HCT116 (cell line): ENCODE results near the gene SF3B6. TPM values are rescaled to one million over a fixed set of nuclear protein-coding genes. Genes with fewer than 3 reads are reported as not detected.

Source experiments
- ATAC-seq: fragments of 200-7000 bp; cut with Tn5 transposase; 2 replicates; pipeline ENCODE4 v1.9.1; 2020; ENCODE audit warnings: mild to moderate bottlenecking, moderate library complexity
- BruUV-seq: library from RNA; stranded (reverse); fragments of 400-500 nt; replicated peaks from 2 replicates; lab custom pipeline; 2021; lab: Mats Ljungman, UMichigan
- CTCF ChIA-PET: fragments of 300-600 bp; sonication (Branson Sonifier 250); formaldehyde crosslinking; loops from one replicate; lab custom pipeline; 2021; ENCODE audit warnings: antibody characterized with exemption; lab: Charles Lee
- POLR2A ChIA-PET: fragments of 300-600, 350-600 bp; sonication (Branson Sonifier 250); formaldehyde crosslinking; loops from one replicate; lab custom pipeline; 2021; ENCODE audit warnings: antibody characterized with exemption; lab: Charles Lee
- RAD21 ChIA-PET, 2 experiments: fragments of 300-600 bp; sonication (Branson Sonifier 250); formaldehyde crosslinking; loops; one replicate each; lab custom pipeline; 2023; ENCODE audit warnings: low total read pairs in 2 of 2; ENCODE audit not compliant: uncharacterized antibody in 2 of 2, unreplicated experiment in 2 of 2, low non-redundant PET in 1 of 2; lab: Charles Lee
- DNase-seq: peaks from one replicate; pipeline ENCODE4 v3.0.0-alpha.2; 2010; ENCODE audit warnings: low read depth, low spot score
- H2AFZ ChIP-seq: fragments of 200-600 bp; shearing (Covaris generic), sonication (generic); 2 replicates; pipeline ENCODE4 v1.6.1; 2017; ENCODE audit warnings: low read depth, mixed run types, mixed read lengths, antibody characterized with exemption, low read length; ENCODE audit not compliant: poor library complexity, severe bottlenecking
- H3K27ac ChIP-seq: 2 replicates; pipeline ENCODE4 v1.5.1; 2012; ENCODE audit warnings: low read depth, low read length
- H3K27me3 ChIP-seq: fragments of 200-600 bp; sonication (generic); 2 replicates; pipeline ENCODE4 v1.6.1; 2016; ENCODE audit warnings: mixed run types, low read length, mixed read lengths; ENCODE audit not compliant: insufficient read depth
- H3K36me3 ChIP-seq, 2 experiments: fragments of 200-500 bp in 1 of 2; fragments of 200-600 bp in 1 of 2; sonication (Bioruptor generic) in 1 of 2; sonication (generic) in 1 of 2; 2 replicates each; pipeline versions ENCODE4 v1.5.1 to v1.6.1; 2014 to 2016; ENCODE audit warnings: low read length in 2 of 2, inconsistent platforms in 1 of 2, mixed read lengths in 1 of 2, mixed run types in 1 of 2; ENCODE audit not compliant: insufficient read depth in 2 of 2, control insufficient read depth in 1 of 2
- H3K4me1 ChIP-seq, 2 experiments: fragments of 200-600 bp in 1 of 2; sonication (generic) in 1 of 2; 2 replicates each; pipeline versions ENCODE4 v1.5.1 to v1.6.1; 2012 to 2017; ENCODE audit warnings: low read length in 2 of 2, inconsistent platforms in 1 of 2, mild to moderate bottlenecking in 1 of 2, mixed read lengths in 1 of 2, mixed run types in 1 of 2, moderate library complexity in 1 of 2; ENCODE audit not compliant: insufficient read depth in 2 of 2, control insufficient read depth in 1 of 2
- H3K4me2 ChIP-seq: fragments of 200-600 bp; sonication (generic); 2 replicates; pipeline ENCODE4 v1.6.1; 2017; ENCODE audit warnings: mixed run types, low read length, mixed read lengths
- H3K4me3 ChIP-seq, 2 experiments: fragments of 200-600 bp in 1 of 2; sonication (generic) in 1 of 2; replicated peaks in 1 of 2; 2 replicates each; pipeline ENCODE4 v1.5.1; 2011 to 2016; ENCODE audit warnings: low read length in 2 of 2, control low read depth in 1 of 2, low read depth in 1 of 2, mild to moderate bottlenecking in 1 of 2, mixed read lengths in 1 of 2, mixed run types in 1 of 2
- H3K79me2 ChIP-seq: fragments of 200-600 bp; sonication (generic); 2 replicates; pipeline ENCODE4 v1.6.1; 2017; ENCODE audit warnings: mild to moderate bottlenecking, mixed run types, low read length, moderate library complexity, mixed read lengths; ENCODE audit not compliant: insufficient read depth
- H3K9ac ChIP-seq: fragments of 200-600 bp; sonication (generic); 2 replicates; pipeline ENCODE4 v1.6.1; 2016; ENCODE audit warnings: low read length, mixed read lengths
- H3K9me2 ChIP-seq: fragments of 200-600 bp; sonication (generic), shearing (Covaris generic); 2 replicates; pipeline ENCODE4 v1.6.1; 2017; ENCODE audit warnings: mixed run types, mild to moderate bottlenecking, moderate library complexity; ENCODE audit not compliant: insufficient read depth
- H3K9me3 ChIP-seq, 2 experiments: fragments of 200-500 bp in 1 of 2; fragments of 200-600 bp in 1 of 2; sonication (Bioruptor generic) in 1 of 2; sonication (generic) in 1 of 2; 2 replicates each; pipeline ENCODE4 v1.6.1; 2014 to 2017; ENCODE audit warnings: low read length in 2 of 2, mixed read lengths in 2 of 2, inconsistent platforms in 1 of 2, low read depth in 1 of 2, mild to moderate bottlenecking in 1 of 2, mixed run types in 1 of 2, moderate library complexity in 1 of 2; ENCODE audit not compliant: control insufficient read depth in 1 of 2, insufficient read depth in 1 of 2
- H4K20me1 ChIP-seq: fragments of 200-600 bp; sonication (generic), shearing (Covaris generic); 2 replicates; pipeline ENCODE4 v1.6.1; 2017; ENCODE audit warnings: mixed run types, mild to moderate bottlenecking, moderate library complexity; ENCODE audit not compliant: insufficient read depth
- CBX3 ChIP-seq: IDR thresholded peaks from 2 replicates; pipeline ENCODE4 v1.6.1; 2012; ENCODE audit warnings: low read depth
- EGR1 ChIP-seq: IDR thresholded peaks from 2 replicates; pipeline ENCODE4 v1.6.1; 2012; ENCODE audit warnings: low read depth
- ELF1 ChIP-seq: IDR thresholded peaks from 2 replicates; pipeline ENCODE4 v1.6.1; 2012; ENCODE audit warnings: low read depth, borderline replicate concordance
- JUND ChIP-seq: IDR thresholded peaks from 2 replicates; pipeline ENCODE4 v1.6.1; 2012
- RAD21 ChIP-seq: IDR thresholded peaks from 2 replicates; pipeline ENCODE4 v1.6.1; 2012; ENCODE audit warnings: low read depth, mild to moderate bottlenecking
- REST ChIP-seq: IDR thresholded peaks from 2 replicates; pipeline ENCODE4 v1.6.1; 2012; ENCODE audit warnings: low read depth
- SIN3A ChIP-seq: IDR thresholded peaks from 2 replicates; pipeline ENCODE4 v1.6.1; 2012; ENCODE audit warnings: low read depth
- YY1 ChIP-seq: IDR thresholded peaks from 2 replicates; pipeline ENCODE4 v1.6.1; 2011; ENCODE audit warnings: low read length, low read depth, moderate library complexity, mild to moderate bottlenecking; ENCODE audit not compliant: insufficient replicate concordance; ENCODE audit errors: extremely low read depth
- ZFX ChIP-seq: fragments of 450-650 bp; IDR thresholded peaks from 2 replicates; pipeline ENCODE4 v1.6.1; 2017
- intact Hi-C: fragments of 100-400 bp; cut with micrococcal nuclease; formaldehyde crosslinking; loops from 2 replicates; pipeline ENCODE4 v1.10.0; 2022
- total RNA-seq: library from RNA; stranded (reverse); gene quantifications from one replicate; pipeline ENCODE4 v1.2.1, GENCODE V29; 2021; ENCODE audit not compliant: unreplicated experiment
- TF ChIP-seq, protein P1 (sequence below): IDR thresholded peaks from 2 replicates; pipeline ENCODE4 v1.6.1; 2011; ENCODE audit warnings: mild to moderate bottlenecking, low read length, moderate library complexity; ENCODE audit not compliant: insufficient replicate concordance; ENCODE audit errors: extremely low read depth
- TF ChIP-seq, protein P2 (sequence below): IDR thresholded peaks from 2 replicates; pipeline ENCODE4 v1.6.1; 2012

Gene SF3B6
- total RNA-seq, 1 experiment from 2014 or later: 129 TPM

- BruUV-seq: no TSS peak
- no peak overlapping the region for H3K27ac ChIP-seq
- no peaks in the 10 kb centered on the region; a peak in 1 of 4 replicates for H3K36me3 ChIP-seq
- H3K9me3 ChIP-seq: no peaks in the 10 kb centered on the region
- ChIA-PET CTCF (no interaction called here), RAD21 (interaction anchor here in 1 of 2 experiments (0.7 kb wide), 1 partner anchor 18 kb away, joined by 8 read pairs; no protein-coding TSS in a partner anchor), POLR2A (no interaction called here)
- H3K9ac ChIP-seq: no peak overlapping the region
- H3K4me1 ChIP-seq: peaks cover 11 to 20% of the 10 kb centered on the region in 2 experiments
- TF ChIP-seq RAD21 (no peak), JUND (no peak), EGR1 (no peak), ELF1 (no peak), REST (no peak), YY1 (no peak)
- H3K9me2 ChIP-seq: no peaks in the 10 kb centered on the region
- no peaks in the 10 kb centered on the region for H4K20me1 ChIP-seq
- H3K4me3 ChIP-seq: no peak overlapping the region
- H3K27me3 ChIP-seq: no peaks in the 10 kb centered on the region
- ATAC-seq (no peak), DNase-seq (no peak)
- no peaks in the 10 kb centered on the region for H3K79me2 ChIP-seq
- intact Hi-C loops: no loop called here
- no peak overlapping the region for H3K4me2 ChIP-seq
- no peak overlapping the region for H2AFZ ChIP-seq
Observed at GRCh38 chr2:24087032-24087431, 10.9 kb upstream of the SF3B6 start.

- no peaks in the 10 kb centered on the region; a peak in 1 of 4 replicates for H3K36me3 ChIP-seq
- no peak overlapping the region for H2AFZ ChIP-seq
- DNase-seq: no peak
- POLR2A ChIA-PET: no interaction called here
- no peak for ATAC-seq
- no peaks in the 10 kb centered on the region for H3K79me2 ChIP-seq
- peaks cover 11 to 20% of the 10 kb centered on the region in 2 experiments for H3K4me1 ChIP-seq
- no peak overlapping the region for H3K9ac ChIP-seq
- no peak overlapping the region for H3K4me2 ChIP-seq
- H3K4me3 ChIP-seq: no peak overlapping the region
- H3K27me3 ChIP-seq: no peaks in the 10 kb centered on the region
- H3K9me3 ChIP-seq: no peaks in the 10 kb centered on the region
- RAD21 ChIA-PET: interaction anchor here in 1 of 2 experiments (0.7 kb wide), 1 partner anchor 19 kb away, joined by 8 read pairs; no protein-coding TSS in a partner anchor
- CTCF ChIA-PET: no interaction called here
- no peak overlapping the region for H3K27ac ChIP-seq
- no peaks in the 10 kb centered on the region for H3K9me2 ChIP-seq
- TF ChIP-seq CBX3 (no peak), ZFX (no peak), SIN3A (no peak), JUND (no peak), EGR1 (no peak)
- TF ChIP-seq, protein P1, sequence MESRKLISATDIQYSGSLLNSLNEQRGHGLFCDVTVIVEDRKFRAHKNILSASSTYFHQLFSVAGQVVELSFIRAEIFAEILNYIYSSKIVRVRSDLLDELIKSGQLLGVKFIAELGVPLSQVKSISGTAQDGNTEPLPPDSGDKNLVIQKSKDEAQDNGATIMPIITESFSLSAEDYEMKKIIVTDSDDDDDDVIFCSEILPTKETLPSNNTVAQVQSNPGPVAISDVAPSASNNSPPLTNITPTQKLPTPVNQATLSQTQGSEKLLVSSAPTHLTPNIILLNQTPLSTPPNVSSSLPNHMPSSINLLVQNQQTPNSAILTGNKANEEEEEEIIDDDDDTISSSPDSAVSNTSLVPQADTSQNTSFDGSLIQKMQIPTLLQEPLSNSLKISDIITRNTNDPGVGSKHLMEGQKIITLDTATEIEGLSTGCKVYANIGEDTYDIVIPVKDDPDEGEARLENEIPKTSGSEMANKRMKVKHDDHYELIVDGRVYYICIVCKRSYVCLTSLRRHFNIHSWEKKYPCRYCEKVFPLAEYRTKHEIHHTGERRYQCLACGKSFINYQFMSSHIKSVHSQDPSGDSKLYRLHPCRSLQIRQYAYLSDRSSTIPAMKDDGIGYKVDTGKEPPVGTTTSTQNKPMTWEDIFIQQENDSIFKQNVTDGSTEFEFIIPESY: no peak
- TF ChIP-seq, protein P2, sequence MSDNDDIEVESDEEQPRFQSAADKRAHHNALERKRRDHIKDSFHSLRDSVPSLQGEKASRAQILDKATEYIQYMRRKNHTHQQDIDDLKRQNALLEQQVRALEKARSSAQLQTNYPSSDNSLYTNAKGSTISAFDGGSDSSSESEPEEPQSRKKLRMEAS: no peak
- intact Hi-C loops: no loop called here
- H4K20me1 ChIP-seq: no peaks in the 10 kb centered on the region
- BruUV-seq: no TSS peak
Observed at GRCh38 chr2:24086241-24086640, 10.1 kb upstream of the SF3B6 start.
